ENCODE data around the gene THRB.
A peak's percentile ranks its signal among the peaks of the same experiment; 100 is the strongest.

The THRB gene

DNA sequence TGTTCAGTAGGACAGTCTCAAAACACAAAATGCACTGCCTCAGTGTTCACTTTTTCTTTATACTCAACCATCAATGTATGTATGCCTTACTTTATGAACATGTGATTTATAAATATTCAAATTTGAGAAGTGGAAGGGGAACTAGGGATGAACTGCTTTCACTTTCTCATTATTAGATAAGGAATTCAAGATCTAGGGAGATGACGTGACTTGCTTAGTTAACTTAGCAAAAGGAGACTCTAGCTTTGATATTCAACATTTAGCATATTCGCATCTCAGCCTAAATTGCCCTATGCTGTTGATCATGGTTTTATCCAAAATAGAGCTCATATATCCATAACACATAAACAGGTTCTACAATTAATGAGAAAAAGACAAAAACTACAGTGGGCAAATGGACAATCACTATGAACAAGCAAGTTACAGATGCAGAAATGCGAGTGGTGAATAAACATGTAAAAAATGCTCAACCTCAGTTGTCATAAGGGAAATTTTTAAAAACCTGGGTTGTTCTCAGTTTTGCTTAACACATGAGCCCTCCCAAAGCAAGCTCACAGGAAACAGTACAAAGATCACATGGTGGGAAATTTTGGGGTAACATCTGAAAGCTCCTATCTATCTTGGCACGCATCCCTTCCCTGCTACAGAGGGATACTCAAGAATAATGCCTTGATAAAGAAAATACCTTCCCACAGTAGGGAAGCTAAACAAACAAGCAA lies 269.8 kb downstream of the THRB start:
- no peak for DNase-seq (ENCODE audit: low read depth)

DNA sequence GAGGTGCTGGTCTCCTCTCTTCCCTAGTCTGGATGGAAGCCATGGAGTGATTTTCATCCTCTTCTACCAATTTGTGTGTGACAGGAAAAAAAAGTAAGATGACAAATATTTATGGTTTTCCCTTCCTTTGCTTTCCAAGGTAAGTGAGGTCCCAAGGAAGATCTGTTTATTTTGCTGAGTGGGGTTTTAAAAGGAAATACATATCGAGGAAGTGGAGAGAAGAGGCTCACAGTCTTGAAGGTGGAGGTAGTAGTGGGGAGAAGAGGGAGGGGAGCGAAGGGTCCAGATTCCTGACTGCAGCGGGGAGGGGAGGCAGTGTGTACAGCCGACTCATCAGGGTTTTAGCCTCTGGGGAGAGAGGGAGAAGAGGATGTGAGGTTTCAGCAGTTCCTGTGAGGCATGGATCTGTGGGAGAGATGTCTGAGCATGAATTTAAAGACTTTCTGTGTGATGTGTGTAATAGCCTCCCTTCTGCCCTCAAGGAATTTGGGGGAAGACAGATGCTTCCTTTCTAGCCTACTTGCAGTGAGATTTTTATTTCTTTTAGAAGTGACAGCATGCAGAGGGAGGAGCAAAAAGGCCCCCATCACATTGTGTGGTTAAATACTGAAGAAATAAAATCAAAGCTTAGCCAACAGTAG lies 272.4 kb downstream of the THRB start:
- no peak for DNase-seq (ENCODE audit: low read depth)

DNA sequence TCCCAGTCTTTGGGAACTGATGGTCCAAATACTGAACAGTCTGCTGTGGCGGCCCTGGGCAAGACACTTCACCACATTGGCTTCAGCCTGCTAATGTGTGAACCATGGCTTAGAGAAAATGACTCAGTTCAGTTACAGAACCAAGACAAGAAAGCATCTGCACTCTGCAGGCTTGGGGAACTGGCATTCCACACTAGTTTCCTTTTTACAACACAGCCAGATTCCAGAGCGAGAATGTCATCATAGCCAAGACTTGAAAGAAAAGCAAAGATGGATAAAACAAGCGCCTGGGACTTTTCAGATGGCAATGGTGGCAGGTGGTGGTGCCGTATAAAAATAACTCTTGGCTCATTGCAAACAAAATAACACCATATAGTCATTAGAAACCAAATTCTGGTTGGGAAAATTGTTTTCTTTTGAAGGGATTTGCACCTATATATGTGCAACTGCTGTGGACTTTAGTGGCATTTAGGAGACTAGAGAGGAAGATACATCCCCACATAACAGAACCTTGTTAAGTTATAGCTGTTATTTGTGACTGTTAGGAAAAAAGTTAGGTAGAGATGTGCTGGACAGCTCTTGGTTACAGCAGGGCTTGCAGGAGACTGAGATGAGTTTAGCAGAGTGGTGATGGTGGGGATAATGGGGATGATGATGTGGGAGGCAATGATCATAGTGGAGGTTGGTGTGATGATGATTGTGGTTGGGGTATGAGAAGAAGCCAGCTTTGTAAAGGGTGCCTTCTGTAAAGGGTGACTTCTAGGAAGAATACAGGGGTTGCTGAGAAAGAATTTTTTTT lies 273.6 kb downstream of the THRB start:
- peak; percentile 90 for DNase-seq (ENCODE audit: low read depth)

DNA sequence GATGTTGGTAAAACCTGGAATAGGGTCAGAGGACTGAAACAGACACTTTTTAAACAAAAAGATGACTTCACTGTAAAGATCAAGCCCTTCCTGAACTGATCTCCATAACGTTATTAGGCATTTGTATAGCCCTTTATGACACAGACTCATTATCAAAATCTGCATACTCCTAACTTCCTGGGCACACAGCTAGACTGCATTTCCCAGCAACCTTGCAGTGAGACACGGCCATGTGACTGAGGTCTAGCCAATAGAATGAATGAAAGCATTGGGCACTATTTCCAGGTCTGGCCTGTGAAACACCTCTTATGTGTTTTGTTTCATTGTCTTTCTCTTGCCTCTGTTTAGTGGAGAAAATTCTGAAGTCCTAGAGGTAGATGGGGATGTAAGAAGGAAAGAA lies 279.1 kb downstream of the THRB start:
- no peak for DNase-seq (ENCODE audit: low read depth)

DNA sequence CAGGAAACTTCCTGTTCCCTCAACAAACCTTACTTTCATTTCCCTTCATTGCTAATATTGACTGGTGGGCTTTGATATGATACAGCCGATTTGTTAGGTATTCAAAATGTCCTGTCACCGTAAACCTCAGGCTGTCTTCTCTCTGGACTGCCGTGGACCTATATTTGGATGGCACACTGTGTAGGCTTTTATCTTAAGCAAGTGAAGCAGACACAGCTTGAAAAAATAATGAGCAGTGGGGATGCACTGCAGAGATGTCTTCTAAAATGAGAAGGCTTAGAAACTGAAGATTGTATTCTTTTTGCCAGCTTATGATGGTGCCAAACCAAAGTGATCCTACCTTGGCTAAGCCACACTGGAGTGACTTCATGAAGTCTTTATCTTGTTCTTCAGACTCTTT lies 283.3 kb downstream of the THRB start:
- no peak for DNase-seq (ENCODE audit: low read depth)

DNA sequence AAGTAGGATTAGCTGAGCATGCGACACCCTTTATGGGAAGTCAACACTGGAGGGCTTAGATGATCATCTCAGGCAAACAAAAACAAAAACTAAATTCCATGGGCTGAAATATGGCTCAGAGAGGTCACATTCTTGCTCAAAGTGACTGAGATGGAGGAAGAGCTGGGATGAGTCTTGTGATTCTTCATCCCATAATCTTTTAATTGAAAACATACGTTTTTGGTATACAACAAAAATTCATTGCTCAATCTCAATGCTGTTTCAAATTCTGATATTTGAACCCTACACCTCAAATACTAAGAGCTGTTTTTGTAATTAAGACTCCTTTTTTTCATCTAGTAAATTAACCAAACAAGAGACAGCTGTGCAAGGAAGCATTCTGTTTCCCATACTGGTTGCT lies 292.6 kb downstream of the THRB start:
- DNase-seq (ENCODE audit: low read depth): peak; percentile 90

DNA sequence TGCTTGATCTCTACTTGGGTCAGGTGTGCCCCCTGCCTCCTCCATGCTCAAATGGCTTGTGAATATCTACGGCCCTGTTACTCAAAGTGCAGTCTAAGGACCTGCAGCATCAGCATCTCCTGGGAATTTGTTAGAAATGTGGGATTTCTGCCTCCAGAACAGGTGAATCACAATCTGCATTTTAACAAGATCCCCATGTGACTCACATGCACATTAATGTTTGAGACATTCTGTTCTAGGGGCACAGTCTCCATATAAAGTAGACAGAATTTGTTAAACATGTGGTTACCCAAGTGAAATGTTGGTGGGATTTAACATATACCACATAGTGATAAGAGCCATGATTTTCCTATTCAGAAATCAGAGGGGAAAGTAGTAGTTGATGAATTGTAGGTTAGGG lies 293.3 kb downstream of the THRB start:
- no peak for DNase-seq (ENCODE audit: low read depth)

DNA sequence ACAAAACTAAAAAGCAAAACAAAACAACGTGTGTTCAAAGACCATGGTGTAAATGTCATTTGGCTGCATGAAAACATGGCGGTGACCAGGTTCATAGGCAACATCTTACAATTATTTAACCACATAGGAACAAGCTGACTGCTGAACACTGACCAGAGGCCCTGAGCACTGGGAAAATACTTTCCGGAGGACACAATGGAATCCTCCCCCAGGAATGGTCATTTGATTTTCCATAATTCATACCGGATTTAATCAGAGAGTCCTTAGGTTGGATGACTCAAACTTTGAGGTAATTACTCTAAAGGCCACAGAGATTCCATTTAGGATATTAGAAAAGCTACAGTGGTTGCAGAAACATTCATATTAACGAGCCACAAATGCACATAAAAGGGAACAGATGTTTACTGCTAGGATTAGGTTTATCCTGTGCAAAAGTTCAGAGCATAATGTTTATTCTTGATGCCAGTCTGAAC lies 294.8 kb downstream of the THRB start:
- DNase-seq (ENCODE audit: low read depth): peak; percentile 86

DNA sequence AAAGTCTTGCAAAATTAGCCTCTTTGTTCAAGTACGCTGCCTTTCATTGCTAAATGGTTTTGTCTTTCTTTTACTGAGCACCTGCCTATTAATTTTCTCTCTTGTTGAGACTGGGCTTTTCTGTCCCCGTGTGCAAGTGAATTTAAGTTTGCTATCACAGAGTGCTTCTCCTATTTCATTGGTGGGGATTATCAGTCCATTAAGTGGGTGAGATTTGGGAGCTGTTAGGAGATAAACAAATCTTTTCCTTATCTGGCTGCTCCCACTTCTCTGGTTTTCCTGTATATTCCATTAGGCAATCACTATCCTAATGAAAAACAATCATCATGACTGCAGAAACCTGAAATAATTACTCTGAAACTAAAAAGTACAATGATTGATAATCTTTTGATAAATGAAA lies 295.4 kb downstream of the THRB start:
- no peak for DNase-seq (ENCODE audit: low read depth)

DNA sequence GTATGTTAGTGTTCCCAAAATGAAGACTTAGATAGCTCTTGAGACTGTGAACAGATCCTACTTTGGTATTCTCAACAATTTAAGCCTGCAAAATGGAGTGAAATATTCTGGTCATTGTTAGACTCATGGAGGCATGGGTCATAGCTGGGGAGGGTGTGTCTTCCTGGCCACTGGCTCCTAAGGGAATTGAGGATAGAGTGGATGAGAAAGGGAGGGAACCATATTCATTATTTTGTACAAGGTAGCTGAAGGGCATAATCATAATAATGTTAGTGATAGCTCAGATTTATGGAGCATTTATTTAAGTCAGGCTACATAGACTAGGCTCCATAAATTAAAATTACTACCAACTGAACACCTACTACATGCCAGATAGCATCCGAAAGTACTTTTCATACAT lies 295.9 kb downstream of the THRB start:
- DNase-seq (ENCODE audit: low read depth): no peak

DNA sequence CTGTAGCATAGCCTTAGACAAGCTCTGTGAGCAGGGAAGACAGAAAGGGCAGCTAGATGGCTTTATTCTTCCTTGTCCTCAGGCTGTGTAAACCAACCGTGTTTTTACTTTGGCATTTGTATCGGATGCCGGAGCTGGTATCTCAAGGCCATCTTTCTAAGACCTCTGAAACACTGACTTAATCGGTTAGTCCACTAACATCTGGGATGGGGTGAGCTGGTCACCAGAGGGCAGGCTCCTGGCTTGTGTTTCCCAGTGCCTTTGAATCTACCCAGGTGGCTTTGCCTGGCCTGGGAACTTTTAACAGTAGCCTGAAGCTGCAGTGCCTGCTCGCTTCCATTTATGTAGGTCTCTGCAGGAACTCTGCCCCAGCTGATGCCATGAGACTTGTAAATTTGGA lies 296.8 kb downstream of the THRB start:
- no peak for DNase-seq (ENCODE audit: low read depth)

DNA sequence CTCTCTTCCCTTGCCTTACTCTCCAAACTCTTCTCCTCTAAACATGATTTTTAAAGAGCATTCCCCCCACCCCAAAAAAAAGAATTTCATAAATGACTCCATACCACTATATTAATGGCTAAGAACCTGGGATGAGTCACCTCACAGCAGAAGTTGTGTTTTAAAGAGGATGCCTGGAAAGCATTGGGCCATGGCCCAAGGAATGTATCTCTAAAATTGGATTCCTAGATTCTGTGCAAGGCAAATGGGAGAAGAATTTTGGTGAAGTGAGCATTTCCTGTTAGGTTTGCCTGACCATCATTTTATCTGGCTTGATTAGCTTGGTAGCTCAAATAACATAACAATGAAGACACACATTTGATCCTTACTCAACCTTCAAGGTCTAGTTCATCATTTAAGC lies 298.1 kb downstream of the THRB start:
- DNase-seq (ENCODE audit: low read depth): peak; percentile 81

DNA sequence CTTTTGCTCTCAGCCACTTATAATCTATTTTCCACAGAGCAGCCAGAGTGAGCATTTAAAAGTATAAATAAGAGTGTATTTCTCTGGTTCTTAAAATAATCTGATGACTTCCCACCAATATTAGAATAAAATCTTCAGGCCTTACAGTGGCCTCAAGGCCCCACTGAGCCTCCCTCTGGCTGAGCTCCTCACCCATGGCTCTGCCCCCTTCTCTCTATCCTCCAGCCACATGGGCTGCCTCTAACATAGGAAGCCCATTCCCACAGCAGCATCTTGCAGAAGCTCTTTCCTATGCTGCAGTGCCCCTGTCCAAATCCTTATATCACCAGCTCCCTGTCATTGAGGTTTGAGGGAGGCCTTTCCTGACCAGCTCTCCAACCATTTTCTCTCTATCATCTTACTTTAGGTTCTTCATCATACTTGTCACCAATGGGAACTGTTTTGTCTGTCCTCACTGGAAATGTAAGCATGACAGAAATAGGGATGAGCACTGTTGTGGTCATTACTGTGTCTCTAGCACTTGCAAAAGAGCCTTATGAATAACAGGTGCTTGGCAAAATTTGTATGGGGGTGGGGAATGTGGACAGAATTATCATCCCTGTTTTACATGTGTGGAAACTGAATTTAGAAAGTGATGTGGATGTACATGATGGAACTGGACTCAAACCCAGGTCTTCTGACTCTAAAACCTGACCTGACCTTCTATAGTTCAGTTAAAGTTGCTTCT lies 299.0 kb downstream of the THRB start:
- DNase-seq (ENCODE audit: low read depth): peak; percentile 14

DNA sequence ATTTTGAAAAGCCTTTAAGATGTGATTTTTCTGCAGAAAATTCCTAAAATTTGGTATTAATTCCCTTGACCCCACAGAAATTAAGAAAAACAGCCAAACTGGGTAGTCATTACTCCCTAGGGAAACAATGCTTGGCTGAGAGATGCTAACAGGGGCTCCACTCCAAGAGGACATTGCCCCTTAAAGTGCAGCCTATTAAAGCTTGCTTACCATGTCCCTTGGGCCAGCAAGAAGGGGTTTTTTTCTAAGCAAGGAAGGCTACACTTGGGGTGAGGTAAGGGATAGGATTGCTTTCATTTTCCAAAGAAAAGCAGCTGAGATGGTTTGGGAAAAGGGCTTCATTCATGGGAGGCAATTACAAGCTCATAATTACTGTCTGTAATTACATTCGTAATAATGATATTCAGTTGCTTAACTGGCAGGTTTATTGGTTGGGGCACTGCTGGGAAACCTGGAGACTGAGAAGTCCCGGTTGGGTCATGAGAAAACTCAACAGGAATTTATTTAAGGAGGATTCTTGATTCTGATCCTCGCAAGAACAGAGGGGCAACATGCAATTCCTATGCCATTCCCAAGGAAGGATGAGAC lies 302.1 kb downstream of the THRB start:
- no peak for DNase-seq (ENCODE audit: low read depth)

DNA sequence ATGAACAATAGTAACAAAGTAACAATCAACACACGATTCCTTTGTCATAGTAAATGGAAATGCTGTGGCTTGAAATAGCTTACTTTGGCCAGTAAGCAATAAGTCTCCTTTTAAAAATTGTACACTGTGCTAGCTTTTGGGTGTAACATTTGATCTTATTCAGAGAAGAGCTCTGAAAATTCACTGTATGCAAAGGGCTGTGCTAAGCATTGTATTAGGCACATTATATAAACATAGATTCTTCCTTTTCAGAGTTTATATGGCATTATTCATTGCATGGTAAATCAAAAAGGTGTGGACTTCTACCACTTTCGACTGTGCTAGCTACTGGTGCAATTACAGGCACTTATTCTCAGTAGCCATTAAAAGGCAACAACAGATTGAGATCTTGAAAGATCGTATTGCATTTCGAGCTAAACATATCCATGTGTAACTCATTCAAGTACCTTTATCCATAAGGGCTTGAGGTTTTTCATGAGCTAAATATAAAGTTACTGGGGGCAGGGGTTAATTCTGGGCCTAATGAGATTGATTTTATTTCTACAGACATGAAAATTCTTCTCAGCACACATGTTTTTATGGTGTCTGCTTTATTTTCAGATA lies 302.7 kb downstream of the THRB start:
- DNase-seq (ENCODE audit: low read depth): no peak

DNA sequence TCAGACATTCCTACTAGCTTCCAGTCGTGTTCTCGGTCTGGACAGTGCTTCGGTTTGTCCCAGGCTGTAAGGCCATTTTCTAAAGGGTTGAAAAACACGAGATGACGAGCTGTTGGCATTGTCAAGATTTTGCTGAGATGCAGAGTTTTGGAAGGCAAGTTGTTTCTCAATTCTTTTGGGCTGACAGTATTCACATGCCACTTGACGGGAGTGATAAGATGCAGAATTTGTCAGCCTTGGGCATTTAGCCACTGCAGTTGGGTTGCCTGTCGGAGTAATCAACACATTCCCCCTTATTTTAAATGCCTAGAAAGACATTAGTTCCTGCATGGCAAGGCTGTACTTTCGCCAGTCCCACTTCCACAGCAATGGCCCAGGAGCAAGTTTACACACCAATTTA lies 304.4 kb downstream of the THRB start:
- no peak for DNase-seq (ENCODE audit: low read depth)

DNA sequence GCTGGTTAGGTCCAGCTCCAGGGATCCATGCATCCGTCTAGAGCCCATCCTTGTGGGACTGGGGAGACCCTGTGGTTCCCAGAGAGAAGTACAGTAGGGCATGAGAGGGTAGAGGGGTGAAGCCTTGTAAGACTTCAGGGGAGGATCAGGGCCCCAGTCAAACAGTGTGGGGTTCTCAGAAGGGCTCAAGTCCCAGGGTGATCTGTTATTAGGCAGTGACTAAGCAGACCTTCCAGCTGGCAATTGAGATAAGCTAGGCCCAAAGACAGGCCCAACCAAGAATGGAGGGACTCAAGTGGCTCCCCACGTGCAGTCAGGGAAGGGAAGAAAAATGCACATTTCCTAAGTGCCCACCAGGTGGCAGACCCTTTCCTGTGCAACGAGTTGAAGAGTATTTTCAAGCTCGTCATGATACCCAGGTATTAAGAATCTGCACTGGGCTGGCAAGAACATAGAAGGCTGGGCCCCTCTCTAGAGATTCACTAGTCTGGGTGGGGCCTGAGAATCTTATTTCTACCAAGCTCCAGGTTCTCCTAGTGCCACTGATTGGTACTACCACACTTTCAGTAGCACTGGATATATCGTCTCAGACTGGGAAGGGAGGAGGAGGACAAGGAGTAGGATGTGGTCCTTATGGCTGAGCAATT lies 308.8 kb downstream of the THRB start:
- DNase-seq (ENCODE audit: low read depth): peak; percentile 67

DNA sequence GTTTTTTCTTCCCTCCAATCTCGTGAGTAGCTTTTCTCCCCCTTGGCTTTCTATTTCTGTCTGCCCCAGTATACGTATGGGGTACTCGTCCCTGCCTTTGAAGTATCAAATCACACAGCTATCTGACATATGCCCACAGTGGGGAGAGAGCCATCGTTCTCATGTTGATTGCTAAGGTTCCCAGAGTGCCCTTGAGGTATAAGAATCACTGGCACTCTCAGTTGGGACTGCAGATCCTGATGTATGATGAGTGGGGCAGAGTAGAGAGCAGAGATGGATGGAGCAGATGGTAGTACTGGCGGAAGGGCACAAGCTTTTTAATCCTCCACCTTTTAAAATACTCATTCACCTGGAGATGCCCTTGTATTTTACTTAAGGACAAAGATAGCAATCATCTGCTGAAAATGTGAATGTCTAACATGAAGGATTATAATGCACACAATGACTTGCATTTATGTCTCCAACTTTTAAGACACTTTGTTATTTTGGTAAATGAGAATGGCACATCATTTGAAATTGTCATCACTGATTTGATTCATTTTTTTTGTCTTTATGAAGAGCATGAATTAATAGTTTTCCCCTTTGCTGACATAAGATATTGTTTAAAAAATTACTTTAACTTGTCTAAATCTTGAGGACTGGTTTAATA lies 310.0 kb downstream of the THRB start:
- no peak for DNase-seq (ENCODE audit: low read depth)

DNA sequence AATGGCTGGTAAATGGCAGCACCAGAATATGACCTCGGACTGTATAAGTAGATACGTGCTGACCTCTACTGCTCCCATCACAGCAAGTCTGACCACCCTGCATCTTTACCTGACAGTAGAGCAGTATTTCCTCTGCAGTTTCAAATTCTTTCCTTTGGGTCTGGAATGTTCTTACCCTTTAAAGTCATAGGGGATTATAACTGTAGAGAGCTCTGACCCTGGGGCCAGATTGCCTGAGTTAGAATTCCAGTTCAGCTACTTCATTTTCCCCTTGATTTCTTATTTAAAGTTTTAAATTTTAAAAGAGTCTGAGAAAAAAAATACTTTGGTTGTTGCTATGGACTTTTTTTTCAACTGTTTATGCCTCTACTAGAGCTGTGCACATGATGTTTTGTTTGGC lies 311.9 kb downstream of the THRB start:
- DNase-seq (ENCODE audit: low read depth): no peak

DNA sequence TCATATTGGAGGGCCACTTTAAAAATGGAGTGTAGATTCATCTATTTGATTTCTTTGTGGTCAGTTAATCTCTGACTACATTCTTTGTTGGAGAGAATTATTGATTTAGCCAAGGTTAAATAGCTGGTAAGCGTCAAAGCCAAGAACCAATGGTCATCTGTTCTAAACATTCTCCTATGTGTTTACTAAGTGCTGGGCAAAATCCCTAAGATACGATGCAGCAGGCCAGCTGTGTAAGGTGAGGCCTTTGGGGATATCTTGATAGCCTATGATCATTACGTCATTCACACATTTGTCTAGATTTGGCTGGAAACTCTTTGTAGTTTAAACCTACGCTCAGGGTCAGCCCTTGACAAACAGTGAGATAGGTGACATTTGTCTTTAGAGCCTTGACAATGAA lies 313.4 kb downstream of the THRB start:
- DNase-seq (ENCODE audit: low read depth): no peak

DNA sequence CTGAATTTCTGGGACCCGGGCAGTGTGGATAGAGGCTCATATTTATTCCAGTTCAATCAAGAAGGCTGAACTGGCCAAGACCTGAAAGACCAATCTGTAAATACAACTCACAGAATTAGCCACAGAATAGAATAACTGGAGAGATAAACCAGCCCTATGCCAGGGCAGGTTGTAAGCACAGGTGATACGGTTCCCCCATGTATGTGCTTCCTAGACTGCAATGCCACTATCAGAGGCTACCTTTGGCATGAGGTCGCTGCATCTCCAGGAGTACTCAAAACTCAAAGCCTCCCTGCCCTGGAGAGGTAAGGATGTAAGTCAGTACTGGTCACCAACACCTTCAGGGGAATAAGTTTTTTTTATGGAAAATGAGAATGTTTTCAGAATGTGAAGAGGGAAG lies 314.0 kb downstream of the THRB start:
- DNase-seq (ENCODE audit: low read depth): no peak

Measured in fibroblast of gingiva (primary cell).